ENCODE measurements around the gene CACHD1. TPM values are rescaled to one million over a fixed set of nuclear protein-coding genes. Genes with fewer than 3 reads are reported as not detected.

CACHD1 gene
- polyA plus RNA-seq, 2 of the 4 experiments (the other 2 are of a cell fraction), result 0.72 to 1.6 TPM

DNA sequence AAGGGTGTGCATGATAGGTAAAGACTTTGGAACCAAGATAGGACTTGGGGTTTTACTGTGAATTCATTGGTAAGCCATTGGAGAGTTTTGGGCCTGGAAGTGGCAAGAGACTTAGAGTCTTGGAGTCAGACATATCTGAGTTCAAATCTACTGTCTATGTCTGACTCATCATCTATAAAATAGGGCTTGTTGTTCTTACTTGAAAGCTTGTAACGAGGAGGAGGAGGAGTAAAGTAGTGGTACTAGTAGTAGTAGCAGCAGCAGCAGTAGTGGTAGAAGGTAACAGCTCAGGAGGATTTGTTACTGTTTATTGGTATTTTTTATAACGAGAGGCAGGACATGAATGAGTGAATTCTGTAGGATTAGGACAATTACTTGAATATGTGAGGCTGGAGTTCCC lies 62.7 kb downstream of the CACHD1 start:
- TF ChIP-seq, protein P1, sequence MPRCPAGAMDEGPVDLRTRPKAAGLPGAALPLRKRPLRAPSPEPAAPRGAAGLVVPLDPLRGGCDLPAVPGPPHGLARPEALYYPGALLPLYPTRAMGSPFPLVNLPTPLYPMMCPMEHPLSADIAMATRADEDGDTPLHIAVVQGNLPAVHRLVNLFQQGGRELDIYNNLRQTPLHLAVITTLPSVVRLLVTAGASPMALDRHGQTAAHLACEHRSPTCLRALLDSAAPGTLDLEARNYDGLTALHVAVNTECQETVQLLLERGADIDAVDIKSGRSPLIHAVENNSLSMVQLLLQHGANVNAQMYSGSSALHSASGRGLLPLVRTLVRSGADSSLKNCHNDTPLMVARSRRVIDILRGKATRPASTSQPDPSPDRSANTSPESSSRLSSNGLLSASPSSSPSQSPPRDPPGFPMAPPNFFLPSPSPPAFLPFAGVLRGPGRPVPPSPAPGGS (IDR thresholded peaks at IDR 0.05), result no peak
- TF ChIP-seq ZFP36 (IDR thresholded peaks at IDR 0.05; ENCODE audit: borderline replicate concordance, partially characterized antibody) (no peak), HOXB13 (CRISPR knock-in tag; IDR thresholded peaks at IDR 0.05; ENCODE audit: low read depth) (no peak), CEBPB (IDR thresholded peaks at IDR 0.05) (no peak), ZSCAN20 (CRISPR knock-in tag; IDR thresholded peaks at IDR 0.05) (no peak), CBX2 (IDR thresholded peaks at IDR 0.05; ENCODE audit: borderline replicate concordance, low read depth) (no peak)
- TF ChIP-seq, protein P2, sequence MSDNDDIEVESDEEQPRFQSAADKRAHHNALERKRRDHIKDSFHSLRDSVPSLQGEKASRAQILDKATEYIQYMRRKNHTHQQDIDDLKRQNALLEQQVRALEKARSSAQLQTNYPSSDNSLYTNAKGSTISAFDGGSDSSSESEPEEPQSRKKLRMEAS (IDR thresholded peaks at IDR 0.05), result no peak
- no peak overlapping the region for H3K27ac ChIP-seq
- ChIA-PET POLR2A (no interaction called here), CTCF (no interaction called here)
- FAIRE-seq, result no peak
- no peak overlapping the region for H3K4me2 ChIP-seq
- H3K9me3 ChIP-seq, result no peaks in the 10 kb centered on the region
- DNase-seq (ENCODE audit: low read depth in 1 of 2, low spot score in 1 of 2), result no peak
- WGBS (ENCODE audit: missing lambda C conversion rate), result 63% methylated on average over 2 of the region's 2 CpGs
- no peak overlapping the region for H3K4me3 ChIP-seq
- ATAC-seq, result no peak
- no peaks in the 10 kb centered on the region for H3K4me1 ChIP-seq

DNA sequence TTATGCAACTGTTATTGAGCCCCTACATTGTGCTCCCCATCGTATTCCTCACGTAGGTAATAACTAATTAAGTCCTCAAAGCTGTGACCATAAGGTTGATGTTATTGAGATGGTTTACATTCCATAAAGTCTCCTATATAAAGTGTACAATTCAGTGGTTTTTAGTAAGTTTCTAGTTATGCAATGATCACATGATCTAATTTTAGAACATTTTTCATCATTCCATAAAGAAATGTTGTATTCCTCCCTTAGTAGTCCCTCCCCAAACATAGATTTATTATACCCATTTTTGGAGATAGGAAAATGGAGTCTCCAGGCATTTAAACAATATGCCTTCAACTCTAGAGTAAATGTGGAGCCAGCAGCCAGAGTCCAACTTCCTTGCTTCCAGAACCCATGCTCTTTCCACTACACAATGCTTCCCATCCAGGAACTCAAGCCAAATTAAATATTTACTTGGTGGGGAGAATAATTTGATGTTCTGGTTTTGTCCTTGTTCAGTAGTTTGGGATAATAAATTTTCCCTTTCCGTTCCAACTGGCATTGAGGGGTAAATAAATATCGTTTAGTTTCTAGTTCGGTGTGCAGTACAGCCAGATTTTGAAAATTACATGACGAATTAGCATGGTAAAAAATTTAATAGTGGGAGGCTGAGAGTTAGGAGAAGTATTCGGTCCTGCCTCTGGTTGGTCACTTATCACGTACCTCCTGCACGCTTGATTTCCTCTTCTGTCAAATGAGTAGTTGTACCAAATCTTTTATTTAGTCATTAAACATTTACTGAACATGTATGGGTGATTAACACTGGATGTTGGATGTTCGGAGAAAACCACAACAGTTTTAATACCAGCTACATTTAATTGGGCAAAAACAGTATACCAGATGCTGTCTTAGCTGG lies 66.3 kb downstream of the CACHD1 start:
- Histone ChIP-seq H3K4me1 (no peaks in the 10 kb centered on the region), H3K27ac (no peak overlapping the region), H3K9me3 (no peaks in the 10 kb centered on the region), H3K4me3 (no peak overlapping the region), H3K4me2 (no peak overlapping the region)
- ATAC-seq, result no peak
- CTCF ChIA-PET, result no interaction called here
- 74% methylated on average over 10 of the region's 10 CpGs for WGBS (ENCODE audit: missing lambda C conversion rate)
- POLR2A ChIA-PET, result no interaction called here
- no peak for DNase-seq (ENCODE audit: low read depth in 1 of 2, low spot score in 1 of 2)
- no peak for FAIRE-seq
- TF ChIP-seq HOXB5 (CRISPR knock-in tag; IDR thresholded peaks at IDR 0.05), result no peak
- no peak for TF ChIP-seq EHF (CRISPR knock-in tag; IDR thresholded peaks at IDR 0.05)
- TF ChIP-seq, protein P3, sequence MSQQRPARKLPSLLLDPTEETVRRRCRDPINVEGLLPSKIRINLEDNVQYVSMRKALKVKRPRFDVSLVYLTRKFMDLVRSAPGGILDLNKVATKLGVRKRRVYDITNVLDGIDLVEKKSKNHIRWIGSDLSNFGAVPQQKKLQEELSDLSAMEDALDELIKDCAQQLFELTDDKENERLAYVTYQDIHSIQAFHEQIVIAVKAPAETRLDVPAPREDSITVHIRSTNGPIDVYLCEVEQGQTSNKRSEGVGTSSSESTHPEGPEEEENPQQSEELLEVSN (IDR thresholded peaks at IDR 0.05; ENCODE audit: borderline replicate concordance, low read depth), result no peak
- TF ChIP-seq CHD2 (IDR thresholded peaks at IDR 0.05; ENCODE audit: low read length, partially characterized antibody), result no peak
- no peak for TF ChIP-seq HEYL (CRISPR knock-in tag; IDR thresholded peaks at IDR 0.05)
- TF ChIP-seq, protein P4, sequence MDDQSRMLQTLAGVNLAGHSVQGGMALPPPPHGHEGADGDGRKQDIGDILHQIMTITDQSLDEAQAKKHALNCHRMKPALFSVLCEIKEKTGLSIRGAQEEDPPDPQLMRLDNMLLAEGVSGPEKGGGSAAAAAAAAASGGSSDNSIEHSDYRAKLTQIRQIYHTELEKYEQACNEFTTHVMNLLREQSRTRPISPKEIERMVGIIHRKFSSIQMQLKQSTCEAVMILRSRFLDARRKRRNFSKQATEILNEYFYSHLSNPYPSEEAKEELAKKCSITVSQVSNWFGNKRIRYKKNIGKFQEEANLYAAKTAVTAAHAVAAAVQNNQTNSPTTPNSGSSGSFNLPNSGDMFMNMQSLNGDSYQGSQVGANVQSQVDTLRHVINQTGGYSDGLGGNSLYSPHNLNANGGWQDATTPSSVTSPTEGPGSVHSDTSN (IDR thresholded peaks at IDR 0.05), result no peak
- TF ChIP-seq KDM1A (IDR thresholded peaks at IDR 0.05; ENCODE audit: low read depth), result no peak
- TF ChIP-seq, protein P5, sequence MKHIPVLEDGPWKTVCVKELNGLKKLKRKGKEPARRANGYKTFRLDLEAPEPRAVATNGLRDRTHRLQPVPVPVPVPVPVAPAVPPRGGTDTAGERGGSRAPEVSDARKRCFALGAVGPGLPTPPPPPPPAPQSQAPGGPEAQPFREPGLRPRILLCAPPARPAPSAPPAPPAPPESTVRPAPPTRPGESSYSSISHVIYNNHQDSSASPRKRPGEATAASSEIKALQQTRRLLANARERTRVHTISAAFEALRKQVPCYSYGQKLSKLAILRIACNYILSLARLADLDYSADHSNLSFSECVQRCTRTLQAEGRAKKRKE (CRISPR knock-in tag; IDR thresholded peaks at IDR 0.05; ENCODE audit: low read depth), result no peak
- TF ChIP-seq JUN (IDR thresholded peaks at IDR 0.05), result no peak
- TF ChIP-seq TP53 (CRISPR knock-in tag; IDR thresholded peaks at IDR 0.05), result no peak
- TF ChIP-seq FOSB (CRISPR knock-in tag; IDR thresholded peaks at IDR 0.05), result no peak
- TF ChIP-seq, protein P2 (IDR thresholded peaks at IDR 0.05), result no peak
- TF ChIP-seq FOXS1 (CRISPR knock-in tag; IDR thresholded peaks at IDR 0.05), result no peak
- TF ChIP-seq NPAS2 (CRISPR knock-in tag; IDR thresholded peaks at IDR 0.05; ENCODE audit: borderline replicate concordance), result no peak
